ENCODE data around the gene DAB2IP.

The DAB2IP gene

DNA sequence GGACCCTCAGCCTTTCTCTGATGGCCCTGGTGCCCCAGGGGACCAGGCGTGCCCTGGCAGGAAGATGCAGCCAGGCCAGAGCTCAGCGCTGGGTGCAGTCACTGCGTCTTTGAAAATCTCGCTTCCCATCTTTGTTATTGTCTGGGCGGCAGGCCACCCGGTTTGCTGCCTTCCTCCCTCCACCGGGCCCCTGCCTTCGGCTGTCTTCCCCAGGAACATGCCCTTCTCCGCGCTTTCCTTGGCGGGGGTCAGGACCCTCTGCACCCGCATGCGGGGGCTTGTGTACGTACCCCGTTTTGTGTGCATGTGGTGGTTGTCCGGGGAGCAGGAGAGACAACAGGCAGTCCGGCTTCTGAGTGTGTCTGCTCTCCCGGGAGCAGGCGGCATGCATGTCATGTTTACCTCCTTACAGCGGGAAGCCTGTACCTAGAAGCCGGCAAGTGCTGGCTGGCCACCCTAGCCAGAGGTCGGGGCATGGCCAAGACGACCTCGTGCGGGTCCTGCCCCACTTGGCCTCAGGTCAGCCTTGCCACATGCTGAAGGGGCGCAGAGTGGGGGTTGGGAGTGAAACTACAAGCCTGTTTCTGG, 49.5 kb downstream of the DAB2IP start:
- H3K36me3 ChIP-seq (ENCODE audit: low read length), result no peaks in the 10 kb centered on the region
- H3K27ac ChIP-seq (ENCODE audit: low read depth, low read length), result no peak overlapping the region
- no peaks in the 10 kb centered on the region for H3F3A ChIP-seq (ENCODE audit: insufficient read depth)
- H3K79me2 ChIP-seq (ENCODE audit: insufficient read depth, low read length), result no peaks in the 10 kb centered on the region
- H3K27me3 ChIP-seq (ENCODE audit: low read length), result 0 out of 2 replicates have a peak, but pooled peaks cover 2% of the 10 kb centered on the region
- no peaks in the 10 kb centered on the region; the same call in 1 of the 2 replicates for H4K20me1 ChIP-seq (ENCODE audit: low read depth, low read length)
- no peak overlapping the region for H2AFZ ChIP-seq (ENCODE audit: low read depth, low read length, severe bottlenecking)
- H3K9ac ChIP-seq (ENCODE audit: low read length), result no peak overlapping the region
- TF ChIP-seq EZH2phosphoT487 (conservative IDR thresholded peaks at IDR 0.05; ENCODE audit: low read length), result no peak
- TF ChIP-seq CTCF (IDR thresholded peaks at IDR 0.05; ENCODE audit: insufficient read depth, low read length, poor library complexity, severe bottlenecking), result no peak
- no peaks in the 10 kb centered on the region for H3K9me3 ChIP-seq (ENCODE audit: insufficient read depth, low read length)
- H3K4me3 ChIP-seq (ENCODE audit: insufficient read depth, low read length, poor library complexity, severe bottlenecking), result no peak overlapping the region
- no peak overlapping the region for H3K4me2 ChIP-seq (ENCODE audit: low read depth, low read length, poor library complexity, severe bottlenecking)
- no peaks in the 10 kb centered on the region for H3K9me2 ChIP-seq (replicated peaks; ENCODE audit: insufficient read depth, low read length)

DNA sequence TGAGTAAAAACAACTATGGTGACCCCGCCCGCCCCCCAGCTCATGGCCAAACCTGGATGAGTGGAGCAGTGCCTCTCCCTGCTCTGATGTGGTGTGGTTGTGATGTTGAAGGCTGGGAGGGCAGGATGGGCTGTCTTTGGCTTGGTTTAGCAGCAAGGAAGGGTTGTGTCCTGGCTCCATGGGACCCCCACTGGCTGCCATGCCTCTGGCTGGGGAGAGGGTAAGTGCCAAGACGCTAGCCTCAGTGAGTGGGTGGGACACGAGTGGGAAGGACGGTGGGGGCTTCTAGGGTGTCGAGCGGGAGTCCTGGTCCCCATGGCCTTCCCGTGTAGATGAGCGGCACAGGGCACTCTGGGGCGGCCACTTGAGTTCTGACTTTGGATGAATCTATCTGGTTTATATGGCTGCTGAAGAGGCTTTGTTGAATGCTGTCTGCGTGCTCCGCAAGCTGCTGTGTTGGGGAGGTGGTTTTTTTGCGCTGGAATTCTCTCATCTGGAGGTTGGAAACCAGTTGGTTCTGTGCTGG, 50.4 kb downstream of the DAB2IP start:
- Histone ChIP-seq H4K20me1 (ENCODE audit: low read depth, low read length) (no peaks in the 10 kb centered on the region; the same call in 1 of the 2 replicates), H3K9me3 (ENCODE audit: insufficient read depth, low read length) (no peaks in the 10 kb centered on the region), H2AFZ (ENCODE audit: low read depth, low read length, severe bottlenecking) (no peak overlapping the region), H3F3A (ENCODE audit: insufficient read depth) (no peaks in the 10 kb centered on the region), H3K27ac (ENCODE audit: low read depth, low read length) (no peak overlapping the region), H3K9ac (ENCODE audit: low read length) (no peak overlapping the region), H3K4me2 (ENCODE audit: low read depth, low read length, poor library complexity, severe bottlenecking) (no peak overlapping the region), H3K9me2 (replicated peaks; ENCODE audit: insufficient read depth, low read length) (no peaks in the 10 kb centered on the region), H3K36me3 (ENCODE audit: low read length) (no peaks in the 10 kb centered on the region), H3K4me3 (ENCODE audit: insufficient read depth, low read length, poor library complexity, severe bottlenecking) (no peak overlapping the region), H3K79me2 (ENCODE audit: insufficient read depth, low read length) (no peaks in the 10 kb centered on the region), H3K27me3 (ENCODE audit: low read length) (0 out of 2 replicates have a peak, but pooled peaks cover 2% of the 10 kb centered on the region)
- no peak for TF ChIP-seq CTCF (IDR thresholded peaks at IDR 0.05; ENCODE audit: insufficient read depth, low read length, poor library complexity, severe bottlenecking)
- no peak for TF ChIP-seq EZH2phosphoT487 (conservative IDR thresholded peaks at IDR 0.05; ENCODE audit: low read length)

DNA sequence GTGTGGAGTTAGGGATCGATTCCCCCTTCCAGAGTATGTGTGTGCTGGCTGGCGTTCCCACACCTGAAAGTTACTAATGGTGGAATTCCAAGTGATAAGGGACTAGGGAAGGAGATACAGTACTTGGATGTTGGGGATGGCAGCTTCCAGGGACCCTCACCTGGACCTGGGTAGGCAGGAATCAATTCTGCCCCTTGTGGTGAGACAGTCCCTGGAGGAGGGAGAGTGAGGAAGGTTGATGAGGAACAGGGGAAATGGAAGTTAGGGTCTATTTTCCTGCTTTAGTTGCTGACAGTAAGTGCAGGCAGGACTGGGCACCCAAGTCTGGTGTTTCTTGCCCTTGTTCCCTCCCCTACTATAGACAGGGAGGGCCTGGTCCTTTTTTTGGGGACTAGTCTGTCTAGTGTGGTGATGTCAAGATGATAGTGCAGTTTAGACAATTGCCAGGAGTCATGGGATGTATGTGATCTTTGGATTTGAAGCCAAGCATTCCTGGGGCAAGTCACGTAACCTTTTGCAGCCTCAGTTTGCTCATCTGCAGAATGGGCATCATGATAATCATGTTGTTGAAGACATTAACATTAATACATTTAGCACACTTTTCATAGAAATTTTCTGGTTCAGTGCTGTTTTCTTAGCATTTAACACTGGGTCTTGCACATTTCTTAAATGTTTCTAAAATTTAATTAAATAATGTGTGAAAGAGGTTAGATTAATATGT, 51.7 kb downstream of the DAB2IP start:
- Histone ChIP-seq H3K27ac (ENCODE audit: low read depth, low read length) (no peak overlapping the region), H3K9ac (ENCODE audit: low read length) (no peak overlapping the region), H3K79me2 (ENCODE audit: insufficient read depth, low read length) (no peaks in the 10 kb centered on the region), H3K4me2 (ENCODE audit: low read depth, low read length, poor library complexity, severe bottlenecking) (no peak overlapping the region), H4K20me1 (ENCODE audit: low read depth, low read length) (no peaks in the 10 kb centered on the region; the same call in 1 of the 2 replicates), H3F3A (ENCODE audit: insufficient read depth) (no peaks in the 10 kb centered on the region), H3K36me3 (ENCODE audit: low read length) (no peaks in the 10 kb centered on the region), H3K27me3 (ENCODE audit: low read length) (0 out of 2 replicates have a peak, but pooled peaks cover 2% of the 10 kb centered on the region), H3K9me2 (replicated peaks; ENCODE audit: insufficient read depth, low read length) (no peaks in the 10 kb centered on the region), H3K4me3 (ENCODE audit: insufficient read depth, low read length, poor library complexity, severe bottlenecking) (no peak overlapping the region), H2AFZ (ENCODE audit: low read depth, low read length, severe bottlenecking) (no peak overlapping the region), H3K9me3 (ENCODE audit: insufficient read depth, low read length) (no peaks in the 10 kb centered on the region)
- TF ChIP-seq CTCF (IDR thresholded peaks at IDR 0.05; ENCODE audit: insufficient read depth, low read length, poor library complexity, severe bottlenecking) (no peak), EZH2phosphoT487 (conservative IDR thresholded peaks at IDR 0.05; ENCODE audit: low read length) (no peak)
